ENCODE results near the gene ACD.

The ACD gene

GRCh38 chr16:67660564-67661028, 536 bp upstream of the ACD start, which contains the start of gene PARD6A:
Gene PARD6A (plus strand): TSS chr16:67660960. CDS start chr16:67661039, 79 bp downstream.
- H3K27ac ChIP-seq = peak within 1 kb of the TSS; percentile 91 to 97
- peaks cover 0 to 54% (median 20%) of the 10 kb centered on the region in 3 donors for H3K36me3 ChIP-seq
- peaks cover 0 to 25% (median 21%) of the 10 kb centered on the region in 4 donors for H3K4me1 ChIP-seq
- H3K4me3 ChIP-seq = peak within 1 kb of the TSS; percentile 68 to 80
- TF ChIP-seq CTCF (IDR thresholded peaks at IDR 0.05) = peak in 1 of 2 experiments; percentile 39
- H3K27me3 ChIP-seq = peaks cover 0 to 5% of the 10 kb centered on the region in 2 donors
- peak; percentile 95 to 97 for DNase-seq
- H3K9me3 ChIP-seq = no peaks in the 10 kb centered on the region
- intact Hi-C loops (cut with DNase I; ENCODE audit: low total_unique reads) = no loop called here

GRCh38 chr16:67658849-67659674, 998 bp downstream of the ACD start:
- peaks cover 0 to 19% of the 10 kb centered on the region in 2 donors for H3K27me3 ChIP-seq
- peak overlapping the region; percentile 68 to 80 for H3K4me3 ChIP-seq
- H3K4me1 ChIP-seq = peaks cover 0 to 24% (median 22%) of the 10 kb centered on the region in 4 donors
- peaks cover 0 to 46% (median 20%) of the 10 kb centered on the region in 3 donors for H3K36me3 ChIP-seq
- peak overlapping the region; percentile 91 to 97 for H3K27ac ChIP-seq
- intact Hi-C loops (cut with DNase I; ENCODE audit: low total_unique reads) = no loop called here
- no peak for DNase-seq
- TF ChIP-seq CTCF (IDR thresholded peaks at IDR 0.05) = no peak
- H3K9me3 ChIP-seq = no peaks in the 10 kb centered on the region

GRCh38 chr16:67657751-67658518, 2.1 kb downstream of the ACD start:
- no peak overlapping the region for H3K27ac ChIP-seq
- intact Hi-C loops (cut with DNase I; ENCODE audit: low total_unique reads) = no loop called here
- H3K27me3 ChIP-seq = peaks cover 0 to 30% of the 10 kb centered on the region in 2 donors
- H3K4me1 ChIP-seq = peaks cover 0 to 34% (median 31%) of the 10 kb centered on the region in 4 donors
- no peak for DNase-seq
- no peak overlapping the region for H3K4me3 ChIP-seq
- TF ChIP-seq CTCF (IDR thresholded peaks at IDR 0.05) = no peak
- no peaks in the 10 kb centered on the region for H3K9me3 ChIP-seq
- peaks cover 0 to 37% (median 17%) of the 10 kb centered on the region in 3 donors for H3K36me3 ChIP-seq

- Histone ChIP-seq H3K4me1 (peaks cover 0 to 41% (median 34%) of the 10 kb centered on the region in 4 donors), H3K27me3 (peaks cover 0 to 39% of the 10 kb centered on the region in 2 donors), H3K36me3 (peaks cover 0 to 29% (median 14%) of the 10 kb centered on the region in 3 donors), H3K9me3 (no peaks in the 10 kb centered on the region), H3K4me3 (no peak overlapping the region), H3K27ac (no peak overlapping the region)
- intact Hi-C loops (cut with DNase I; ENCODE audit: low total_unique reads) = no loop called here
- no peak for TF ChIP-seq CTCF (IDR thresholded peaks at IDR 0.05)
- DNase-seq = no peak
These were observed 2.9 kb downstream of the ACD start for GRCh38 chr16:67657017-67657608.

- intact Hi-C loops (cut with DNase I; ENCODE audit: low total_unique reads) = no loop called here
- H3K9me3 ChIP-seq = no peaks in the 10 kb centered on the region
- no peak for DNase-seq
- no peak overlapping the region for H3K4me3 ChIP-seq
- peaks cover 0 to 29% (median 14%) of the 10 kb centered on the region in 3 donors for H3K36me3 ChIP-seq
- no peak for TF ChIP-seq CTCF (IDR thresholded peaks at IDR 0.05)
- peaks cover 0 to 38% (median 32%) of the 10 kb centered on the region in 4 donors for H3K4me1 ChIP-seq
- H3K27ac ChIP-seq = no peak overlapping the region
- peaks cover 0 to 45% of the 10 kb centered on the region in 2 donors for H3K27me3 ChIP-seq
These were observed 3.6 kb downstream of the ACD start for GRCh38 chr16:67656344-67657016.
